A673 (cell line): ENCODE measurements around the gene YIPF4. TPM values are rescaled to one million over a fixed set of nuclear protein-coding genes. Genes with fewer than 3 reads are reported as not detected.

Experiments used
- BruUV-seq: library from RNA; stranded (reverse); fragments of 400-500 nt; replicated peaks from 2 replicates; lab custom pipeline; 2021; lab: Mats Ljungman, UMichigan
- CTCF ChIA-PET: fragments of 300-600 bp; sonication (Branson Sonifier 250); formaldehyde crosslinking; loops from one replicate; lab custom pipeline; 2022; ENCODE audit warnings: antibody characterized with exemption; lab: Charles Lee
- POLR2A ChIA-PET: fragments of 300-600 bp; sonication (Branson Sonifier 250); formaldehyde crosslinking; loops from one replicate; lab custom pipeline; 2022; ENCODE audit warnings: antibody characterized with exemption; ENCODE audit not compliant: low non-redundant PET; lab: Charles Lee
- DNase-seq: peaks from one replicate; pipeline ENCODE4 v3.0.0-alpha.2; 2015; ENCODE audit warnings: low spot score
- H3K27ac ChIP-seq: fragments of 200-600 bp; sonication (generic); 2 replicates; pipeline ENCODE4 v1.5.1; 2016; ENCODE audit warnings: mixed run types, low read depth, mild to moderate bottlenecking, mixed read lengths, antibody characterized with exemption, low read length; ENCODE audit not compliant: poor library complexity, severe bottlenecking
- H3K27me3 ChIP-seq: fragments of 200-600 bp; sonication (generic); replicated peaks from 2 replicates; pipeline ENCODE4 v1.6.1; 2017; ENCODE audit warnings: mixed run types, low read depth, mild to moderate bottlenecking, mixed read lengths, antibody characterized with exemption, low read length; ENCODE audit not compliant: insufficient read depth, poor library complexity
- H3K36me3 ChIP-seq: fragments of 200-600 bp; sonication (generic); 2 replicates; pipeline ENCODE4 v1.6.1; 2016; ENCODE audit warnings: mixed run types, mild to moderate bottlenecking, mixed read lengths, antibody characterized with exemption, low read length; ENCODE audit not compliant: insufficient read depth, poor library complexity, severe bottlenecking
- H3K4me1 ChIP-seq: fragments of 200-600 bp; sonication (generic); 2 replicates; pipeline ENCODE4 v1.6.1; 2017; ENCODE audit warnings: mixed run types, mild to moderate bottlenecking, mixed read lengths, antibody characterized with exemption, low read length; ENCODE audit not compliant: insufficient read depth, poor library complexity, severe bottlenecking
- H3K4me3 ChIP-seq: fragments of 200-600 bp; sonication (generic); 2 replicates; pipeline ENCODE4 v1.5.1; 2016; ENCODE audit warnings: low read depth, mixed run types, mild to moderate bottlenecking, mixed read lengths, low read length; ENCODE audit not compliant: poor library complexity, severe bottlenecking
- H3K9me3 ChIP-seq: fragments of 200-600 bp; sonication (generic); 2 replicates; pipeline ENCODE4 v1.6.1; 2016; ENCODE audit warnings: mixed run types, low read depth, mild to moderate bottlenecking, mixed read lengths, antibody characterized with exemption, low read length; ENCODE audit not compliant: poor library complexity, severe bottlenecking
- CTCF ChIP-seq: fragments of 300-800, 200-600 bp; sonication (generic); conservative IDR thresholded peaks from 2 replicates; pipeline ENCODE4 v1.5.1; 2017; ENCODE audit warnings: low read depth, mild to moderate bottlenecking, antibody characterized with exemption, low read length, moderate library complexity, mixed read lengths
- EZH2 ChIP-seq: fragments of 200-600 bp; sonication (generic); IDR thresholded peaks from 2 replicates; pipeline ENCODE4 v1.6.1; 2017; ENCODE audit warnings: borderline replicate concordance, low read depth, mild to moderate bottlenecking, mixed read lengths, antibody characterized with exemption, low read length; ENCODE audit not compliant: poor library complexity, severe bottlenecking
- intact Hi-C: fragments of 100-400 bp; cut with micrococcal nuclease; formaldehyde crosslinking; loops from one replicate; pipeline ENCODE4 v1.10.0; 2022; ENCODE audit not compliant: unreplicated experiment
- total RNA-seq: library from RNA; stranded (reverse); gene quantifications from 2 replicates; pipeline ENCODE4 v1.2.3, GENCODE V29; 2021

The YIPF4 gene
- total RNA-seq, 1 experiment from 2014 or later: 40.7 TPM

GRCh38 chr2:32264422-32265105 lies 13.1 kb upstream of the YIPF4 start, which contains the start of gene NLRC4:
TSS of gene NLRC4 (minus strand) at chr2:32264886. CDS start at chr2:32256775, 8,111 bp downstream.
- Histone ChIP-seq H3K27me3 (no peaks in the 10 kb centered on the region), H3K4me1 (no peaks in the 10 kb centered on the region), H3K36me3 (no peaks in the 10 kb centered on the region), H3K4me3 (no peak within 1 kb of the TSS), H3K27ac (no peak within 1 kb of the TSS), H3K9me3 (no peaks in the 10 kb centered on the region)
- intact Hi-C loops: no loop called here
- TF ChIP-seq EZH2: no peak
- no TSS peak for BruUV-seq
- no peak for DNase-seq
- CTCF ChIA-PET: no interaction called here
- POLR2A ChIA-PET: interaction anchor here (0.6 kb wide), 1 partner anchor 71 kb away, joined by 3 read pairs; no protein-coding TSS in a partner anchor

GRCh38 chr2:32271063-32271462 lies 6.6 kb upstream of the YIPF4 start:
- intact Hi-C loops: no loop called here
- H3K27me3 ChIP-seq: no peaks in the 10 kb centered on the region
- no peaks in the 10 kb centered on the region for H3K9me3 ChIP-seq
- TF ChIP-seq CTCF (no peak), EZH2 (no peak)
- no TSS peak for BruUV-seq
- no peaks in the 10 kb centered on the region for H3K36me3 ChIP-seq
- H3K4me3 ChIP-seq: no peak overlapping the region
- ChIA-PET POLR2A (no interaction called here), CTCF (no interaction called here)
- DNase-seq: no peak
- no peaks in the 10 kb centered on the region for H3K4me1 ChIP-seq
- no peak overlapping the region for H3K27ac ChIP-seq

GRCh38 chr2:32272279-32272678 lies 5.4 kb upstream of the YIPF4 start:
- H3K36me3 ChIP-seq: no peaks in the 10 kb centered on the region
- H3K27me3 ChIP-seq: no peaks in the 10 kb centered on the region
- H3K4me1 ChIP-seq: no peaks in the 10 kb centered on the region
- CTCF ChIA-PET: interaction anchor here (0.7 kb wide), 1 partner anchor 574 kb away, joined by 3 read pairs; no protein-coding TSS in a partner anchor
- no peak overlapping the region for H3K4me3 ChIP-seq
- no peak for TF ChIP-seq EZH2
- no peak for TF ChIP-seq CTCF
- intact Hi-C loops: no loop called here
- BruUV-seq: no TSS peak
- H3K27ac ChIP-seq: no peak overlapping the region
- no peaks in the 10 kb centered on the region for H3K9me3 ChIP-seq
- no peak for DNase-seq
- POLR2A ChIA-PET: no interaction called here
